OCI-LY3 (cell line): ENCODE measurements around the gene RRM1.

ENCODE experiments used
- EZH2phosphoT487 ChIP-seq: fragments of 200-600 bp; shearing (Covaris generic); IDR thresholded peaks from 2 replicates; pipeline ENCODE4 v1.6.1; 2018; ENCODE audit warnings: antibody characterized with exemption, mixed run types, low read depth
- TF ChIP-seq, protein P1 (sequence below): fragments of 200-600, 300-600 bp; sonication (generic); IDR thresholded peaks from 2 replicates; pipeline ENCODE4 v1.5.1; 2014; ENCODE audit warnings: antibody characterized with exemption, low read length, low read depth

DNA sequence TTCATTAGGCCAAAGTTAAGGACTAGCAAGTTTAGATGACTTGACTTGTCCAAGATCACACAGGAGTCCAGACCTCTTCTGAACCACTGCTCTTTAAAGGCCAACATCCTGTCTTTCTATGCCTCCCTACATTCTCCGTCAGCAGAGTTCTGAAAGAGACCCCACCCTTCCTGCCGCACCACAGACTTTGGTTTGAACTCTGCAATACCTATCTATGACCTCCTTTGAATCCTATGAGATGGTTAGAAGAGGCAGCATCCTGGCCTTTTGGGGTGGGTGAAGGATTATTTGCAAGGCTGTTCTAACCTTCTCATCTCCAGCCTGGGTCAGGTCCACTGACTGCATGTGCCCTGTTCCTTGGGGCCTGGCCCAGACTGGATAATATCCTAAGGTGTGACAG is 4.3 kb upstream of the RRM1 start:
- TF ChIP-seq, protein P1, sequence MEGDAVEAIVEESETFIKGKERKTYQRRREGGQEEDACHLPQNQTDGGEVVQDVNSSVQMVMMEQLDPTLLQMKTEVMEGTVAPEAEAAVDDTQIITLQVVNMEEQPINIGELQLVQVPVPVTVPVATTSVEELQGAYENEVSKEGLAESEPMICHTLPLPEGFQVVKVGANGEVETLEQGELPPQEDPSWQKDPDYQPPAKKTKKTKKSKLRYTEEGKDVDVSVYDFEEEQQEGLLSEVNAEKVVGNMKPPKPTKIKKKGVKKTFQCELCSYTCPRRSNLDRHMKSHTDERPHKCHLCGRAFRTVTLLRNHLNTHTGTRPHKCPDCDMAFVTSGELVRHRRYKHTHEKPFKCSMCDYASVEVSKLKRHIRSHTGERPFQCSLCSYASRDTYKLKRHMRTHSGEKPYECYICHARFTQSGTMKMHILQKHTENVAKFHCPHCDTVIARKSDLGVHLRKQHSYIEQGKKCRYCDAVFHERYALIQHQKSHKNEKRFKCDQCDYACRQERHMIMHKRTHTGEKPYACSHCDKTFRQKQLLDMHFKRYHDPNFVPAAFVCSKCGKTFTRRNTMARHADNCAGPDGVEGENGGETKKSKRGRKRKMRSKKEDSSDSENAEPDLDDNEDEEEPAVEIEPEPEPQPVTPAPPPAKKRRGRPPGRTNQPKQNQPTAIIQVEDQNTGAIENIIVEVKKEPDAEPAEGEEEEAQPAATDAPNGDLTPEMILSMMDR = no peak
- no peak for TF ChIP-seq EZH2phosphoT487
